Activated CD4-positive, alpha-beta T cell treated with anti-CD3 and anti-CD28 coated beads, Interleukin-2, amount 50 U/mL, for 48 hours (primary cell): Measurements from ENCODE around the gene AJAP1.
A peak's percentile ranks its signal among the peaks of the same experiment; 100 is the strongest.

Source experiments
- DNase-seq, 2 experiments: peaks; one replicate each; pipeline ENCODE4 v3.0.0-alpha.2; 2020

Gene AJAP1

GRCh38 chr1:4781646-4782045 is 127.2 kb downstream of the AJAP1 start:
- DNase-seq = no peak

- no peak for DNase-seq
Observed at GRCh38 chr1:4784761-4785160, 130.4 kb downstream of the AJAP1 start.

GRCh38 chr1:4786055-4786454 is 131.6 kb downstream of the AJAP1 start:
- no peak for DNase-seq

- DNase-seq = no peak
Observed at GRCh38 chr1:4787551-4787950, 133.1 kb downstream of the AJAP1 start.

- DNase-seq = no peak
Observed at GRCh38 chr1:4792565-4792964, 138.2 kb downstream of the AJAP1 start.

GRCh38 chr1:4794020-4794780 is 139.8 kb downstream of the AJAP1 start:
- DNase-seq = peak in 1 of 2 experiments; percentile 10

- DNase-seq = no peak
Observed at GRCh38 chr1:4796161-4797015, 142.0 kb downstream of the AJAP1 start.

GRCh38 chr1:4797016-4797410 is 142.6 kb downstream of the AJAP1 start:
- DNase-seq = no peak

- no peak for DNase-seq
Observed at GRCh38 chr1:4797429-4797828, 143.0 kb downstream of the AJAP1 start.

- no peak for DNase-seq
Observed at GRCh38 chr1:4801192-4801924, 146.9 kb downstream of the AJAP1 start.

- no peak for DNase-seq
Observed at GRCh38 chr1:4802024-4802423, 147.6 kb downstream of the AJAP1 start.

GRCh38 chr1:4803335-4803734 is 148.9 kb downstream of the AJAP1 start:
- no peak for DNase-seq

GRCh38 chr1:4805987-4806386 is 151.6 kb downstream of the AJAP1 start:
- DNase-seq = no peak

- no peak for DNase-seq
Observed at GRCh38 chr1:4820543-4820942, 166.1 kb downstream of the AJAP1 start.

- no peak for DNase-seq
Observed at GRCh38 chr1:4825800-4826450, 171.5 kb downstream of the AJAP1 start.

GRCh38 chr1:4830707-4831106 is 176.3 kb downstream of the AJAP1 start:
- no peak for DNase-seq

GRCh38 chr1:4836574-4836973 is 182.2 kb downstream of the AJAP1 start:
- no peak for DNase-seq

- DNase-seq = no peak
Observed at GRCh38 chr1:4837031-4837600, 182.7 kb downstream of the AJAP1 start.

GRCh38 chr1:4837752-4838151 is 183.3 kb downstream of the AJAP1 start:
- DNase-seq = no peak

GRCh38 chr1:4838231-4838630 is 183.8 kb downstream of the AJAP1 start:
- DNase-seq = no peak
